ENCODE measurements around the gene LRRC47.

LRRC47 gene

DNA sequence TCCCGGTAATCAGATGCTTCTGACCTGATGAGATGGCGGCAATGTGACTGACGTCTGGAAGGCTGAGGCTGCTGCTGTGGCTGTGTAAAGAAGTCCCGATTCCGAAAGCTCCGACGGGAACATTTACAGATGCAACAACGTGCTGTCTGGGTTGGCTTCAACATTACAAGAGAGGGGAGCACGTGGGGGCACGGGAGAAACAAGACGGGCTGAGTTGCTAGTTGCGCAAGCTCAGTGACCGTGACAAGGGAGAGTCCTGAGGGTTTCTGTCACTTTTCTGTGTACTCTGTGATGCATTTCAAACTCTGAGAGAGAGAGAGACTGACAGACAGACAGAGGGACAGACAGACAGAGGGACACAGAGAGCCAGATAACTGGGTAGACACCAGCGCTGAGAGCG, 25.6 kb upstream of the LRRC47 start:
- H3K4me3 ChIP-seq (ENCODE audit: low read depth, low read length), result no peak overlapping the region
- TF ChIP-seq, protein P1, sequence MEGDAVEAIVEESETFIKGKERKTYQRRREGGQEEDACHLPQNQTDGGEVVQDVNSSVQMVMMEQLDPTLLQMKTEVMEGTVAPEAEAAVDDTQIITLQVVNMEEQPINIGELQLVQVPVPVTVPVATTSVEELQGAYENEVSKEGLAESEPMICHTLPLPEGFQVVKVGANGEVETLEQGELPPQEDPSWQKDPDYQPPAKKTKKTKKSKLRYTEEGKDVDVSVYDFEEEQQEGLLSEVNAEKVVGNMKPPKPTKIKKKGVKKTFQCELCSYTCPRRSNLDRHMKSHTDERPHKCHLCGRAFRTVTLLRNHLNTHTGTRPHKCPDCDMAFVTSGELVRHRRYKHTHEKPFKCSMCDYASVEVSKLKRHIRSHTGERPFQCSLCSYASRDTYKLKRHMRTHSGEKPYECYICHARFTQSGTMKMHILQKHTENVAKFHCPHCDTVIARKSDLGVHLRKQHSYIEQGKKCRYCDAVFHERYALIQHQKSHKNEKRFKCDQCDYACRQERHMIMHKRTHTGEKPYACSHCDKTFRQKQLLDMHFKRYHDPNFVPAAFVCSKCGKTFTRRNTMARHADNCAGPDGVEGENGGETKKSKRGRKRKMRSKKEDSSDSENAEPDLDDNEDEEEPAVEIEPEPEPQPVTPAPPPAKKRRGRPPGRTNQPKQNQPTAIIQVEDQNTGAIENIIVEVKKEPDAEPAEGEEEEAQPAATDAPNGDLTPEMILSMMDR (IDR thresholded peaks at IDR 0.05; ENCODE audit: low read depth, low read length), result no peak

DNA sequence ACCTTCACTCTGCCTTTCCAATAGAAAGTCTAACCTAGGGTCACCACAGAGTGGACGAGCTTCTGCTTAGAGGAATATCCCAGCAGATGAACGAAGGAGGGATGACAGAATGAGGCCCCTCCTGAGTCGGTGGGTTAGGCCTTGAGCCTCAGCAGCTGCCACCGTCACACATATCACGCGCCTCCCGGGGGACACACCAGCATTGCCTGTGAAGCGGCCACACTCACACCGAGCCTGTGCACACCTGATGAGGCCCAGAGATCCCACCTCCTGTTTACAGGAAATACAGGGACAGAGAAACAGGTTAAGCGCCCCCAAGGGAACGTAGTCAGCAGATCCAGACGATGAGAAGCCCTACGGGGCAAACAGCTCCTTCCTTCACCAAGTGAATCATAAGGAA, 25.1 kb upstream of the LRRC47 start:
- TF ChIP-seq, protein P1 (IDR thresholded peaks at IDR 0.05; ENCODE audit: low read depth, low read length), result no peak
- no peak overlapping the region for H3K4me3 ChIP-seq (ENCODE audit: low read depth, low read length)

DNA sequence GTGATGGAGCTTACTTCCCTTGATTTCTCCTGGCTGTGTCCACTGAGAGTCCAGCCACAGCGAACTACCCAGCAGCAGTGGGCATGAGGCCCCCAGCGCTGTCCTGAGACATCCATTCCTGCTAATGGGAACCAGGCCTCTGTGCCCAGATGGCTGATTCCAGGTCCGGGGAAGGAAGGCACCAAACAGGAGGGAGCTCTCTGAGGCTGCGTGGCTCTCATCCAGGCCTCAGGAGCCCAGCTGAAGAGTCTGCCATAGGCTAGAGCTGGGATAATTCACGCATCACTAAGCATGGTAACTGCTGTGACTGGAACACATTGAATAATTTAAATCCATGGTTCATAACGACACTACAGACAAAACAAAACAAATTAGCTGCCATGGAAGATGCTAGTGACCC, 24.7 kb upstream of the LRRC47 start:
- TF ChIP-seq, protein P1 (IDR thresholded peaks at IDR 0.05; ENCODE audit: low read depth, low read length), result no peak
- no peak overlapping the region for H3K4me3 ChIP-seq (ENCODE audit: low read depth, low read length)

DNA sequence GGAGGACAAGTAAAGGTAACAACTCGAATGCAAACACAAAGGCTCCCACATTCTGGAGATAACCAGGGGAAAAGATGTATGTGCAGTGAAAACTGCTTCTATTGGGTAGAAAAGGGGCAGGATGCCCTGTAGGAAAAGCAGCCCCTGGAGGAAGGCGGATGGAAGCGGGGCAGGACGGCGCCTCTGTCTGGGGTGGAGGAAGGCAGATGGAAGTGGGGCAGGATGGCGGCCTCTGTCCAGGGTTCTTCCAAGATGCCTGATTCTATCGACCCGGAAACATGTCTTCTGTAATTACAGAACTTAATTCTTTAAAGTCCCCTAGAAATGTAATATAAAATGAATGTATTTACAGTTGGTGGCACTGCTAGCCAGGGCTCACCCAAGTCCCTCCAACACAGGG, 24.0 kb upstream of the LRRC47 start:
- TF ChIP-seq, protein P1 (IDR thresholded peaks at IDR 0.05; ENCODE audit: low read depth, low read length), result no peak
- H3K4me3 ChIP-seq (ENCODE audit: low read depth, low read length), result no peak overlapping the region

DNA sequence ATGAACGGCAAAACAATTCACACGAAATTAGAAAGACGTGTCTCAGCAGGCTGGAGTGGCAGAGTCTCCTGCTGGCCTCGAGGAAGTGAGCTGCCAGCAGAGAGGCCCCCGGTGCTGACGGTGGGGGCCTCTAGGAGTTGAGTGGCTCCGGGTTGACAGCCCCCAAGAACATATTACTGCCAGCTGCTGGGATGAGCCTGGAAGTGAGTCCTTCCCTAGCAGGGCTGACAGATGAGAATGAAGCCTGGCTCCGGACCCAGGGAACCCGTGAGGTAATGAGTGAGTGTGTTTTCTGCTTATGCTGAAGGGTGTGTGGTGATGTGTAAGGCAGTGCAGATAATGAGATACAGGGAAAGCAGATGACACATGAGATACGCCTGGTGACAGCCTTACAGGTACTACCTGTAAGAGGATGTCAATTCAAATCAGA, 23.5 kb upstream of the LRRC47 start:
- TF ChIP-seq, protein P1 (IDR thresholded peaks at IDR 0.05; ENCODE audit: low read depth, low read length), result no peak
- H3K4me3 ChIP-seq (ENCODE audit: low read depth, low read length), result no peak overlapping the region

DNA sequence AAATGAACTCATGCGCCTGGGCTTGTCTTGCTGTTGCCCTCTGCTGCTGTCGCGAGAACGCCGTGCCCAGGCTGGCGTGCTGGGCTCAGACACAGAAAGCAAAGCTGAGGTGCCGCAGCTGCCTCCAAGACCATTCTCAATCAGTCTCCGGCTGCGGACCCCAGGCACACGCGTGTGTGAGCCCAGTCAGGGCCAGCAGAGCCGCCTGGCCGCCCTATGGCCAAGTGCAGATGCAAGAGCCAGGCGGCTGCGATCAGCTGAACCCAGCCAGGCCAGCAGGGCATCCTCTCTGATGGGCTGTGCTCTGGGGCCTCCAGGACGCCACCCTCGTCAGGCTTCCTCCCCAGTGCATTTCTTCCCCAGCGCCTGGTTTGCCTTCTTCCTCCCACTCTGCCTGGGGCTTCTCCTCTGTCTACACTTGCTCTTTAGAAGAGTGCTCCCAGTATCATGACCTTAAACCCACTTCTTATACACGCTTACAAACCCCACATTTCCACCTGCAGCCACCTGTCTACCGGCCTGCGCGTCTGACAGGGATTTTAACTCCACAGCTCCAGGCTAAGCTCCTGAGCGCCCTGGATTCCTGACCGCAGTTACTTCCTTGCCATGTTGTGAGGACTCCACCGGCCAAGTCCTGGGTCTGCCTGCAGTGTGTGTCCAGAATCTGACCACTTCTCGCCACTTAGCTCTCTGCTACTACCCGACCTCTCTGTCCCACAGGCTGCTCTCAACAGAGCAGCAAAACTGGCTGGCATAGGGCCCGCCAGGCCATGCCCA, 21.7 kb upstream of the LRRC47 start:
- TF ChIP-seq, protein P1 (IDR thresholded peaks at IDR 0.05; ENCODE audit: low read depth, low read length), result no peak

DNA sequence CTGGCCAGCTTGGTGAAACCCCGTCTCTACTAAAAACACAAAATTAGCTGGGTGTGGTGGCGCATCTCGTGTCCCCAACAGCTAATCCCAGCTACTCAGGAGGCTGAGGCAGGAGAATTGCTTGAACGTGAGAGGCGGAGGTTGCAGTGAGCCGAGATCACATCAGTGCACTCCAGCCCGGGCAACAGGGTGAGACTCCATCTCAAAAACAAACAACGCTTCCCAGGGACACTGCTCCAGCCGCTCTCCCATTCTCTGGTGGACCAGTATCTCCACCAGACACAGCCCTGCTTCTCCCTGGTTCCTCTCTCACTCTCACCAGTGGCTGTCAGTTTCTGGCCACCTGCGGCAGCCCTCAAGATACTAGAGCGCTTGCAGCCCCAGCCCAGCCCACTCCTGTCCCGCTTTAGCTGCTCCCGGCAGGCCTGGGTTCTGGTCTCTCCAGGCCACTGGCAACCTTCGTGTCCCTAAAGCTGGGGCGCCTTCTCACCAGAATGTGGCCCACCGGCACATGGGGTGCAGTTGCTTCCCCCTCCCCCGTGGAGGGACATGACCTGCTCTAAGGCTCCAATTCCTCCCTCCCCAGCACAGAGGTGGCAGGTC, 20.9 kb upstream of the LRRC47 start:
- TF ChIP-seq, protein P1 (IDR thresholded peaks at IDR 0.05; ENCODE audit: low read depth, low read length), result no peak
- H3K4me3 ChIP-seq (ENCODE audit: low read depth, low read length), result no peak overlapping the region

More for the DNA sequence above, 21.7 kb upstream of the LRRC47 start:
- no peak overlapping the region for H3K4me3 ChIP-seq (ENCODE audit: low read depth, low read length)

Measured in WI38 (cell line).